Esophagus squamous epithelium (tissue), 4 donors: ENCODE results near the gene PI4KA.

Experiments used
- POLR2A ChIP-seq, 4 donors: fragments of 450-650 bp; IDR thresholded peaks; one replicate each; pipeline ENCODE4 v1.6.1; 2017; ENCODE audit warnings: antibody characterized with exemption in 4 of 4, mild to moderate bottlenecking in 4 of 4, moderate library complexity in 3 of 4
- TF ChIP-seq, protein P1 (sequence below), 6 experiments: fragments of 450-650 bp in 4 of 6; fragments of 200-600 bp in 2 of 6; sonication (generic) in 2 of 6; IDR thresholded peaks; one replicate each; pipeline ENCODE4 v1.5.1; 2016 to 2019; ENCODE audit warnings: antibody characterized with exemption in 6 of 6, mild to moderate bottlenecking in 4 of 6, moderate library complexity in 4 of 6

GRCh38 chr22:20858615-20859416, at the start of gene PI4KA, which contains the start of gene SNAP29:
- TF ChIP-seq, protein P1, sequence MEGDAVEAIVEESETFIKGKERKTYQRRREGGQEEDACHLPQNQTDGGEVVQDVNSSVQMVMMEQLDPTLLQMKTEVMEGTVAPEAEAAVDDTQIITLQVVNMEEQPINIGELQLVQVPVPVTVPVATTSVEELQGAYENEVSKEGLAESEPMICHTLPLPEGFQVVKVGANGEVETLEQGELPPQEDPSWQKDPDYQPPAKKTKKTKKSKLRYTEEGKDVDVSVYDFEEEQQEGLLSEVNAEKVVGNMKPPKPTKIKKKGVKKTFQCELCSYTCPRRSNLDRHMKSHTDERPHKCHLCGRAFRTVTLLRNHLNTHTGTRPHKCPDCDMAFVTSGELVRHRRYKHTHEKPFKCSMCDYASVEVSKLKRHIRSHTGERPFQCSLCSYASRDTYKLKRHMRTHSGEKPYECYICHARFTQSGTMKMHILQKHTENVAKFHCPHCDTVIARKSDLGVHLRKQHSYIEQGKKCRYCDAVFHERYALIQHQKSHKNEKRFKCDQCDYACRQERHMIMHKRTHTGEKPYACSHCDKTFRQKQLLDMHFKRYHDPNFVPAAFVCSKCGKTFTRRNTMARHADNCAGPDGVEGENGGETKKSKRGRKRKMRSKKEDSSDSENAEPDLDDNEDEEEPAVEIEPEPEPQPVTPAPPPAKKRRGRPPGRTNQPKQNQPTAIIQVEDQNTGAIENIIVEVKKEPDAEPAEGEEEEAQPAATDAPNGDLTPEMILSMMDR (IDR thresholded peaks at IDR 0.05), result peak in 4 of 6 experiments; percentile 25 to 36 (median 30)
- TF ChIP-seq POLR2A (IDR thresholded peaks at IDR 0.05), result peak in 3 of 4 donors; percentile 77 to 90 (median 81)
